ENCODE measurements around the gene PDP2. TPM values are rescaled to one million over a fixed set of nuclear protein-coding genes. Genes with fewer than 3 reads are reported as not detected.

PDP2 gene, protein sequence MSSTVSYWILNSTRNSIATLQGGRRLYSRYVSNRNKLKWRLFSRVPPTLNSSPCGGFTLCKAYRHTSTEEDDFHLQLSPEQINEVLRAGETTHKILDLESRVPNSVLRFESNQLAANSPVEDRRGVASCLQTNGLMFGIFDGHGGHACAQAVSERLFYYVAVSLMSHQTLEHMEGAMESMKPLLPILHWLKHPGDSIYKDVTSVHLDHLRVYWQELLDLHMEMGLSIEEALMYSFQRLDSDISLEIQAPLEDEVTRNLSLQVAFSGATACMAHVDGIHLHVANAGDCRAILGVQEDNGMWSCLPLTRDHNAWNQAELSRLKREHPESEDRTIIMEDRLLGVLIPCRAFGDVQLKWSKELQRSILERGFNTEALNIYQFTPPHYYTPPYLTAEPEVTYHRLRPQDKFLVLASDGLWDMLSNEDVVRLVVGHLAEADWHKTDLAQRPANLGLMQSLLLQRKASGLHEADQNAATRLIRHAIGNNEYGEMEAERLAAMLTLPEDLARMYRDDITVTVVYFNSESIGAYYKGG
- total RNA-seq, result 6.9 and 11.7 TPM in 2 replicates

DNA sequence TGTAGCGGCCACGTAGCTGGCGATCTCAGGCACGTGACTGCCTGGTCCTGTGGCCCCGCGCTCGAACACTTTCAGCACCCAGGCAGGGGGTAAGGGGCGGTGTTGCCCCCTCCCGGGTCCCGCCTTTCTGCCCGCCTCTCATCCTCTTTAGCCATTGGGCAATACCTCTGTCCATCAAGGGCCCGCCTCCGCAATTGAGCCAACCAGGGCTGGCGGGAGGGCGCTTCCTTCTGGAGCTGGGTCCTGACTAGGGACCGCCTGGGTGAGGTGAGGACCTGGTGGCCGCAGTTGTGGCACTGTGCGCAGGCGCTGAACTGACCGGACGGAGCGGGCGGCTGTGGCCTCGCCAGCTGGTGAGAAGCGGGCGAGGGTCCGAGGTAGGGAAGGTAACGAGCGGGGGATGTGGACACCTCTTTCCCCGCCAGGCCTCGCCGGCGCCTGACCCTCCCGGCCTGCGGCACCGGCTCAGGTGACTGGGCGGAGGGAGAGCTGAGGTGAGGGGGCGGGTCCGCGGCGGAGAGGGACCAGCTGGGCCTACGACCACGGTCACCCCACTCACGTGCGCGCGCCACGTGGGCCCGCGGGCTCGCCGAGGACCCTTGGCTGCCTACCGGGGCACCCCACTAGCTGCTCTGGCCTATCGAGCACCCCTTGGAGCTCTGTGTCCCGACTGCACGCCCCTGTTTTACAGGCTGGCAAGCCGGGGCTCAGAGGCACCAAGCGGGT lies at the start of gene PDP2:
PDP2 (plus strand) TSS at position 228 of the 726 bp plus-strand sequence. CDS start 3,770 bp downstream, outside the sequence.
- Histone ChIP-seq H3K27me3 (ENCODE audit: control insufficient read depth, insufficient read depth, low read length) (no peaks in the 10 kb centered on the region), H3K4me3 (ENCODE audit: low read depth, low read length) (peak within 1 kb of the TSS; percentile 74), H3K36me3 (ENCODE audit: control insufficient read depth, insufficient read depth, low read length) (peaks cover 1% of the 10 kb centered on the region)
- no peak for TF ChIP-seq CTCF (IDR thresholded peaks at IDR 0.05; ENCODE audit: insufficient read depth, low read length, poor library complexity, severe bottlenecking)
- peak; percentile 64 for DNase-seq (ENCODE audit: low read depth)

DNA sequence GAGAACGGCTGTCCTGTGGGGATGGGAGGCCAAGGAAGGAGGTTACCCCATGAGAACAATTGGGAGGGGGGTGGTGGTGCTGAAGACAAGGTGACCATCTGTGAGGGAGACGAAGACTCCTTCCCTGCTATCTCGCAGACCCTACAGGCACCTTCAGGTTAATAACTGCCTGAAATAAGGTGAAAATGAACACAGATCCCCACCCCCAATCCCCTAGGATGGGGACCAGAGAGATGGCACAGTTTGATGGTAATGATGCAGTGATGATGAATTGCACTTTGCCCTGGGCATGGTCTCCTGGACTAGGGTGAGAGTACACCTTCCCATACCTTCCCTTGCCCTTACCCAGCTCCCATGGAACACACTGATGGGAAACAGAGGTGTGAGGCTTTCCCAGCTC lies 48.1 kb upstream of the PDP2 start:
- H3K36me3 ChIP-seq (ENCODE audit: control insufficient read depth, insufficient read depth, low read length), result no peaks in the 10 kb centered on the region
- no peaks in the 10 kb centered on the region for H3K27me3 ChIP-seq (ENCODE audit: control insufficient read depth, insufficient read depth, low read length)
- TF ChIP-seq CTCF (IDR thresholded peaks at IDR 0.05; ENCODE audit: insufficient read depth, low read length, poor library complexity, severe bottlenecking), result no peak
- no peak for DNase-seq (ENCODE audit: low read depth)
- H3K4me3 ChIP-seq (ENCODE audit: low read depth, low read length), result no peak overlapping the region

GRCh38 chr16:66832661-66833305 lies 47.5 kb upstream of the PDP2 start:
- TF ChIP-seq CTCF (IDR thresholded peaks at IDR 0.05; ENCODE audit: insufficient read depth, low read length, poor library complexity, severe bottlenecking), result no peak
- Histone ChIP-seq H3K4me3 (ENCODE audit: low read depth, low read length) (no peak overlapping the region), H3K27me3 (ENCODE audit: control insufficient read depth, insufficient read depth, low read length) (no peaks in the 10 kb centered on the region), H3K36me3 (ENCODE audit: control insufficient read depth, insufficient read depth, low read length) (no peaks in the 10 kb centered on the region)
- no peak for DNase-seq (ENCODE audit: low read depth)

DNA sequence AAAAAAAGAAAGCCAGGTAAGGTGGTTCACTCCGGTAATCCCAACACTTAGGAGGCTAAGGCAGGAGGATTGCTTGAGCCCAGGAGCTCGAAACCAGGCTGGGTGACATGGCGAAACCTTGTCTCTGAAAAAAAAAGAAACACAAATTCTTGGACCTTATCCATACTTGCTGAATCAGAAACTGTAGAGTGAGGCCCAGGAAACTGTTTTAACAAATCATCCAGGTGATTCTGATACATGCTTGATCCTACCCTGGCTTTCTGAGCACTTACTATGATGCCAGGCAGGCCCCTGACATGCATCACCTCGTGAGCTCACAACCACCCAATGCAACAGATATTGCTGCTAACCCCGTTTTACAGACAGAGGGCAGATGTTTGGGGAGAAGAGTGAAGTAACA lies 45.6 kb upstream of the PDP2 start:
- H3K36me3 ChIP-seq (ENCODE audit: control insufficient read depth, insufficient read depth, low read length), result no peaks in the 10 kb centered on the region
- H3K27me3 ChIP-seq (ENCODE audit: control insufficient read depth, insufficient read depth, low read length), result no peaks in the 10 kb centered on the region
- H3K4me3 ChIP-seq (ENCODE audit: low read depth, low read length), result no peak overlapping the region
- no peak for DNase-seq (ENCODE audit: low read depth)
- TF ChIP-seq CTCF (IDR thresholded peaks at IDR 0.05; ENCODE audit: insufficient read depth, low read length, poor library complexity, severe bottlenecking), result no peak

DNA sequence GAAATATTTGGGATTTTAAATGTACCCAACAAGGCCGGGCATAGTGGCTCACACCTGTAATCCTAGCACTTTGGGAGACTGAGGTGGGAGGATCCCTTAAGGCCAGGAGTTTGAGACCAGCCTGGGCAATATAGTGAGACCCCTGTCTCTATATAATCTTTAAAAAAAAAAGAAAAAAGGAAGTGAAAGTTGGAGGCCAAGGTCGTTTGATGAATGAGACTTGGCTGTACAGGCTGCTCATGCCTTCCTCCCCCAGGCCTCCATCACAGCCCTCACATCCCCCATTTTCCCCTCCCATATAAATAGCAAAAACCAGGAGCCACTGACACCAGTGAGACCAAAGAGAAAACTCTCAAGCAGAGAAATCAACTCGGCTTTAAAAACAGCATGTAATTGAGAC lies 39.4 kb upstream of the PDP2 start:
- Histone ChIP-seq H3K36me3 (ENCODE audit: control insufficient read depth, insufficient read depth, low read length) (no peaks in the 10 kb centered on the region), H3K4me3 (ENCODE audit: low read depth, low read length) (no peak overlapping the region), H3K27me3 (ENCODE audit: control insufficient read depth, insufficient read depth, low read length) (peaks cover 23% of the 10 kb centered on the region)
- TF ChIP-seq CTCF (IDR thresholded peaks at IDR 0.05; ENCODE audit: insufficient read depth, low read length, poor library complexity, severe bottlenecking), result no peak
- DNase-seq (ENCODE audit: low read depth), result no peak
